T-helper 17 cell (primary cell): Measurements from ENCODE around the gene SLX9. TPM values are rescaled to one million over a fixed set of nuclear protein-coding genes. Genes with fewer than 3 reads are reported as not detected.
"Not testable (repeated sequence)": the region's sequence is repeated elsewhere in the genome, so short reads cannot be mapped to it uniquely, and the experiment has no call there.

ENCODE experiments used
- ATAC-seq: fragments of 150-1000 bp; cut with Tn5 transposase; 2 replicates; pipeline ENCODE4 v1.10.0; 2021; ENCODE audit warnings: mild to moderate bottlenecking, moderate library complexity
- DNase-seq, 3 donors: peaks; one replicate each; pipeline versions ENCODE4 v3.0.0 to v3.0.0-alpha.2; 2020 to 2021
- H3K9me3 ChIP-seq: one replicate; pipeline ENCODE4 v1.7.0; 2013; ENCODE audit warnings: low read length, mild to moderate bottlenecking; ENCODE audit not compliant: control insufficient read depth, poor library complexity, severe bottlenecking
- H3K27ac Mint-ChIP-seq: one replicate; pipeline ENCODE4 v1.8.0; 2022; ENCODE audit warnings: mild to moderate bottlenecking, moderate library complexity, mixed read lengths
- H3K27me3 Mint-ChIP-seq: one replicate; pipeline ENCODE4 v1.8.0; 2022; ENCODE audit warnings: mixed read lengths
- H3K36me3 Mint-ChIP-seq: one replicate; pipeline ENCODE4 v1.8.0; 2022; ENCODE audit warnings: low read depth, mixed read lengths
- H3K4me1 Mint-ChIP-seq: one replicate; pipeline ENCODE4 v1.8.0; 2022; ENCODE audit warnings: mild to moderate bottlenecking, mixed read lengths
- H3K4me3 Mint-ChIP-seq: one replicate; pipeline ENCODE4 v1.8.0; 2022; ENCODE audit warnings: mild to moderate bottlenecking, moderate library complexity, mixed read lengths
- total RNA-seq, 4 donors: library from RNA in 2 of 4; stranded (reverse) in 2 of 4; gene quantifications; one replicate each; pipeline ENCODE4 v1.2.3 and lab custom pipeline; 2022 to 2026

SLX9 gene
- total RNA-seq, 2 donors from 2014 or later = 14.0 to 15.4 TPM

- Mint-ChIP-seq H3K4me1 (no peaks in the 10 kb centered on the region), H3K36me3 (no peaks in the 10 kb centered on the region), H3K27ac (peak overlapping the region; percentile 61), H3K27me3 (no peaks in the 10 kb centered on the region), H3K4me3 (no peak overlapping the region)
- no peaks in the 10 kb centered on the region for H3K9me3 ChIP-seq
- ATAC-seq (no peak), DNase-seq (no peak)
Measured at GRCh38 chr21:44974676-44975075, 34.8 kb downstream of the SLX9 start.

- DNase-seq (no peak), ATAC-seq (no peak)
- H3K4me1 Mint-ChIP-seq = no peaks in the 10 kb centered on the region
- no peaks in the 10 kb centered on the region for H3K36me3 Mint-ChIP-seq
- H3K4me3 Mint-ChIP-seq = no peak overlapping the region
- no peaks in the 10 kb centered on the region for H3K27me3 Mint-ChIP-seq
- no peaks in the 10 kb centered on the region for H3K9me3 ChIP-seq
- H3K27ac Mint-ChIP-seq = peak overlapping the region; percentile 61
Measured at GRCh38 chr21:44975720-44976555, 36.1 kb downstream of the SLX9 start.

GRCh38 chr21:44976556-44977393 lies 36.9 kb downstream of the SLX9 start:
- not testable (repeated sequence) for H3K27ac Mint-ChIP-seq, H3K36me3 Mint-ChIP-seq, H3K4me3 Mint-ChIP-seq, H3K9me3 ChIP-seq, ATAC-seq, DNase-seq, H3K4me1 Mint-ChIP-seq, H3K27me3 Mint-ChIP-seq

- Mint-ChIP-seq H3K4me1 (no peaks in the 10 kb centered on the region), H3K27me3 (no peaks in the 10 kb centered on the region), H3K36me3 (no peaks in the 10 kb centered on the region), H3K4me3 (no peak overlapping the region), H3K27ac (no peak overlapping the region)
- ATAC-seq = no peak
- DNase-seq = no peak
- H3K9me3 ChIP-seq = no peaks in the 10 kb centered on the region
Measured at GRCh38 chr21:44977616-44978340, 37.9 kb downstream of the SLX9 start.

GRCh38 chr21:44979687-44980561 lies 40.1 kb downstream of the SLX9 start:
- H3K4me3 Mint-ChIP-seq = no peak overlapping the region
- H3K36me3 Mint-ChIP-seq = no peaks in the 10 kb centered on the region
- ATAC-seq (no peak), DNase-seq (no peak)
- H3K27me3 Mint-ChIP-seq = no peaks in the 10 kb centered on the region
- H3K9me3 ChIP-seq = no peaks in the 10 kb centered on the region
- H3K27ac Mint-ChIP-seq = no peak overlapping the region
- no peaks in the 10 kb centered on the region for H3K4me1 Mint-ChIP-seq

GRCh38 chr21:44980562-44981489 lies 41.0 kb downstream of the SLX9 start:
- Mint-ChIP-seq H3K27ac (no peak overlapping the region), H3K27me3 (no peaks in the 10 kb centered on the region), H3K4me1 (no peaks in the 10 kb centered on the region), H3K4me3 (no peak overlapping the region), H3K36me3 (no peaks in the 10 kb centered on the region)
- DNase-seq (no peak), ATAC-seq (no peak)
- no peaks in the 10 kb centered on the region for H3K9me3 ChIP-seq

- no peaks in the 10 kb centered on the region for H3K27me3 Mint-ChIP-seq
- no peaks in the 10 kb centered on the region for H3K4me1 Mint-ChIP-seq
Measured at GRCh38 chr21:44982558-44983250, 42.9 kb downstream of the SLX9 start.

GRCh38 chr21:44983421-44984206 lies 43.8 kb downstream of the SLX9 start:
- no peaks in the 10 kb centered on the region for H3K9me3 ChIP-seq
- DNase-seq (no peak), ATAC-seq (no peak)
- H3K27me3 Mint-ChIP-seq = no peaks in the 10 kb centered on the region
- H3K4me3 Mint-ChIP-seq = no peak overlapping the region
- no peaks in the 10 kb centered on the region for H3K4me1 Mint-ChIP-seq
- no peaks in the 10 kb centered on the region for H3K36me3 Mint-ChIP-seq
- no peak overlapping the region for H3K27ac Mint-ChIP-seq

More at GRCh38 chr21:44982558-44983250, 42.9 kb downstream of the SLX9 start:
- H3K4me3 Mint-ChIP-seq = no peak overlapping the region
- ATAC-seq (no peak), DNase-seq (no peak)
- H3K27ac Mint-ChIP-seq = no peak overlapping the region
- no peaks in the 10 kb centered on the region for H3K36me3 Mint-ChIP-seq
- no peaks in the 10 kb centered on the region for H3K9me3 ChIP-seq

GRCh38 chr21:44984428-44984791 lies 44.6 kb downstream of the SLX9 start:
- Mint-ChIP-seq H3K36me3 (no peaks in the 10 kb centered on the region), H3K4me3 (no peak overlapping the region), H3K27me3 (no peaks in the 10 kb centered on the region), H3K27ac (no peak overlapping the region), H3K4me1 (no peaks in the 10 kb centered on the region)
- peak in 1 of 3 donors; percentile 4 for DNase-seq
- H3K9me3 ChIP-seq = no peaks in the 10 kb centered on the region
- ATAC-seq = no peak

GRCh38 chr21:44984792-44985440 lies 45.1 kb downstream of the SLX9 start:
- DNase-seq = peak in 1 of 3 donors; percentile 8
- no peaks in the 10 kb centered on the region for H3K27me3 Mint-ChIP-seq
- no peak for ATAC-seq
- H3K36me3 Mint-ChIP-seq = no peaks in the 10 kb centered on the region
- H3K4me1 Mint-ChIP-seq = no peaks in the 10 kb centered on the region
- no peak overlapping the region for H3K4me3 Mint-ChIP-seq
- no peaks in the 10 kb centered on the region for H3K9me3 ChIP-seq
- H3K27ac Mint-ChIP-seq = no peak overlapping the region
